PC-3 (cell line): Measurements from ENCODE around the gene ARHGAP9. TPM values are rescaled to one million over a fixed set of nuclear protein-coding genes. Genes with fewer than 3 reads are reported as not detected.

Experiments
- ATAC-seq: fragments of 200-7000 bp; cut with Tn5 transposase; 2 replicates; pipeline ENCODE4 v1.9.1; 2020; ENCODE audit warnings: mild to moderate bottlenecking, moderate library complexity
- BruUV-seq: library from RNA; stranded (reverse); fragments of 400-500 nt; replicated peaks from 2 replicates; lab custom pipeline; 2021; lab: Mats Ljungman, UMichigan
- CTCF ChIA-PET: fragments of 300-600 bp; sonication (Branson Sonifier 250); formaldehyde crosslinking; loops from one replicate; lab custom pipeline; 2022; ENCODE audit warnings: antibody characterized with exemption; lab: Charles Lee
- POLR2A ChIA-PET: fragments of 300-600 bp; sonication (Branson Sonifier 250); formaldehyde crosslinking; loops from one replicate; lab custom pipeline; 2022; ENCODE audit warnings: antibody characterized with exemption; ENCODE audit not compliant: unreplicated experiment; lab: Charles Lee
- DNase-seq: peaks from one replicate; pipeline ENCODE4 v3.0.0-alpha.2; 2015
- H2AFZ ChIP-seq: fragments of 300-600 bp; sonication (generic); 2 replicates; pipeline ENCODE4 v1.6.0; 2016; ENCODE audit warnings: antibody characterized with exemption, low read length
- H3F3A ChIP-seq: fragments of 300-600 bp; sonication (generic); one replicate; pipeline ENCODE4 v1.6.0; 2017; ENCODE audit warnings: antibody characterized with exemption, low read length, control low read depth, mild to moderate bottlenecking; ENCODE audit not compliant: unreplicated experiment
- H3K27ac ChIP-seq: fragments of 300-600 bp; sonication (generic); 2 replicates; pipeline ENCODE4 v1.5.1; 2016; ENCODE audit warnings: mild to moderate bottlenecking, low read length
- H3K27me3 ChIP-seq: fragments of 300-600 bp; sonication (generic); 2 replicates; pipeline ENCODE4 v1.6.1; 2016; ENCODE audit warnings: low read length, mixed read lengths
- H3K36me3 ChIP-seq: fragments of 300-600 bp; sonication (generic); 2 replicates; pipeline ENCODE4 v1.6.1; 2016; ENCODE audit warnings: low read depth, mixed run types, low read length, mixed read lengths
- H3K4me1 ChIP-seq: fragments of 300-600 bp; sonication (generic); 2 replicates; pipeline ENCODE4 v1.5.1; 2016; ENCODE audit warnings: low read length; ENCODE audit not compliant: insufficient read depth
- H3K4me2 ChIP-seq: fragments of 300-600 bp; sonication (generic); 2 replicates; pipeline ENCODE4 v1.6.0; 2016; ENCODE audit warnings: low read length
- H3K4me3 ChIP-seq: fragments of 300-600 bp; sonication (generic); 2 replicates; pipeline ENCODE4 v1.5.1; 2016; ENCODE audit warnings: mild to moderate bottlenecking, low read length, mixed read lengths
- H3K79me2 ChIP-seq: fragments of 300-600 bp; sonication (generic); 2 replicates; pipeline ENCODE4 v1.6.1; 2017; ENCODE audit warnings: low read length, mixed read lengths
- H3K9ac ChIP-seq: fragments of 300-600 bp; sonication (generic); 2 replicates; pipeline ENCODE4 v1.6.0; 2016; ENCODE audit warnings: mild to moderate bottlenecking, low read length
- H3K9me2 ChIP-seq: fragments of 300-600 bp; sonication (generic); replicated peaks from 2 replicates; pipeline ENCODE4 v1.6.1; 2016; ENCODE audit warnings: mixed run types, low read length, mixed read lengths
- H3K9me3 ChIP-seq: fragments of 300-600 bp; sonication (generic); 2 replicates; pipeline ENCODE4 v1.6.1; 2016; ENCODE audit warnings: low read length, mixed read lengths
- H4K20me1 ChIP-seq: fragments of 300-600 bp; sonication (generic); 2 replicates; pipeline ENCODE4 v1.6.1; 2016; ENCODE audit warnings: low read length, mixed read lengths
- EZH2 ChIP-seq: fragments of 300-600 bp; sonication (generic); IDR thresholded peaks from one replicate; pipeline ENCODE4 v1.6.1; 2017; ENCODE audit warnings: antibody characterized with exemption, mild to moderate bottlenecking, low read length; ENCODE audit not compliant: unreplicated experiment
- EZH2phosphoT487 ChIP-seq: fragments of 300-600 bp; sonication (generic); IDR thresholded peaks from 2 replicates; pipeline ENCODE4 v1.6.1; 2018; ENCODE audit warnings: mild to moderate bottlenecking, antibody characterized with exemption, low read length, borderline replicate concordance
- intact Hi-C: fragments of 100-400 bp; cut with micrococcal nuclease; formaldehyde crosslinking; loops from 2 replicates; pipeline ENCODE4 v1.9.0; 2023
- total RNA-seq: library from RNA; depleted of rRNA; stranded (reverse); fragments of >200 nt; gene quantifications from 2 replicates; pipeline ENCODE4 v1.2.3, GENCODE V29; 2014
- TF ChIP-seq, protein P1 (sequence below): fragments of 300-600 bp; sonication (generic); conservative IDR thresholded peaks from 2 replicates; pipeline ENCODE4 v1.5.1; 2017; ENCODE audit warnings: antibody characterized with exemption, low read depth, mild to moderate bottlenecking, low read length

Gene ARHGAP9
- total RNA-seq, 1 experiment from 2014 or later = not detected

- no peak for TF ChIP-seq EZH2
- TF ChIP-seq, protein P1, sequence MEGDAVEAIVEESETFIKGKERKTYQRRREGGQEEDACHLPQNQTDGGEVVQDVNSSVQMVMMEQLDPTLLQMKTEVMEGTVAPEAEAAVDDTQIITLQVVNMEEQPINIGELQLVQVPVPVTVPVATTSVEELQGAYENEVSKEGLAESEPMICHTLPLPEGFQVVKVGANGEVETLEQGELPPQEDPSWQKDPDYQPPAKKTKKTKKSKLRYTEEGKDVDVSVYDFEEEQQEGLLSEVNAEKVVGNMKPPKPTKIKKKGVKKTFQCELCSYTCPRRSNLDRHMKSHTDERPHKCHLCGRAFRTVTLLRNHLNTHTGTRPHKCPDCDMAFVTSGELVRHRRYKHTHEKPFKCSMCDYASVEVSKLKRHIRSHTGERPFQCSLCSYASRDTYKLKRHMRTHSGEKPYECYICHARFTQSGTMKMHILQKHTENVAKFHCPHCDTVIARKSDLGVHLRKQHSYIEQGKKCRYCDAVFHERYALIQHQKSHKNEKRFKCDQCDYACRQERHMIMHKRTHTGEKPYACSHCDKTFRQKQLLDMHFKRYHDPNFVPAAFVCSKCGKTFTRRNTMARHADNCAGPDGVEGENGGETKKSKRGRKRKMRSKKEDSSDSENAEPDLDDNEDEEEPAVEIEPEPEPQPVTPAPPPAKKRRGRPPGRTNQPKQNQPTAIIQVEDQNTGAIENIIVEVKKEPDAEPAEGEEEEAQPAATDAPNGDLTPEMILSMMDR = no peak
- TF ChIP-seq EZH2phosphoT487 = no peak
- H3K36me3 ChIP-seq = no peaks in the 10 kb centered on the region
- no peaks in the 10 kb centered on the region for H3K79me2 ChIP-seq
- CTCF ChIA-PET = no interaction called here
- H3K27me3 ChIP-seq = peaks cover 60% of the 10 kb centered on the region
- no peaks in the 10 kb centered on the region for H4K20me1 ChIP-seq
- no peak overlapping the region for H3K4me3 ChIP-seq
- POLR2A ChIA-PET = no interaction called here
- H3K4me1 ChIP-seq = no peaks in the 10 kb centered on the region
- H3F3A ChIP-seq = no peaks in the 10 kb centered on the region
- H3K9me3 ChIP-seq = no peaks in the 10 kb centered on the region
- no TSS peak for BruUV-seq
- H3K9me2 ChIP-seq = no peaks in the 10 kb centered on the region
- ATAC-seq = no peak
- DNase-seq = no peak
- no peak overlapping the region for H2AFZ ChIP-seq
- no peak overlapping the region for H3K9ac ChIP-seq
- H3K27ac ChIP-seq = no peak overlapping the region
- intact Hi-C loops = no loop called here
- no peak overlapping the region for H3K4me2 ChIP-seq
Observed at GRCh38 chr12:57467212-57467874, 12.3 kb downstream of the ARHGAP9 start.

GRCh38 chr12:57465747-57466505 is 13.7 kb downstream of the ARHGAP9 start:
- ATAC-seq (no peak), DNase-seq (no peak)
- ChIA-PET POLR2A (no interaction called here), CTCF (no interaction called here)
- Histone ChIP-seq H4K20me1 (no peaks in the 10 kb centered on the region), H3K36me3 (no peaks in the 10 kb centered on the region), H3K4me1 (peaks cover 4% of the 10 kb centered on the region; the same call in 1 of the 2 replicates), H2AFZ (no peak overlapping the region), H3K9ac (no peak overlapping the region), H3K27me3 (peaks cover 49% of the 10 kb centered on the region), H3K4me3 (no peak overlapping the region), H3F3A (no peaks in the 10 kb centered on the region), H3K9me3 (no peaks in the 10 kb centered on the region), H3K9me2 (no peaks in the 10 kb centered on the region), H3K4me2 (no peak overlapping the region), H3K79me2 (no peaks in the 10 kb centered on the region), H3K27ac (no peak overlapping the region)
- intact Hi-C loops = no loop called here
- BruUV-seq = no TSS peak
- TF ChIP-seq, protein P1 = no peak
- TF ChIP-seq EZH2 (no peak), EZH2phosphoT487 (no peak)
